Endothelial cell of umbilical vein (primary cell): ENCODE measurements around the gene RUVBL1. TPM values are rescaled to one million over a fixed set of nuclear protein-coding genes. Genes with fewer than 3 reads are reported as not detected.

Experiments
- BruUV-seq: library from RNA; stranded (reverse); fragments of 400-500 nt; replicated peaks from 2 replicates; lab custom pipeline; 2021; lab: Mats Ljungman, UMichigan
- CTCF ChIA-PET: fragments of 300-600, 350-600 bp; sonication (Branson Sonifier 250); formaldehyde crosslinking; loops from one replicate; lab custom pipeline; 2021; ENCODE audit warnings: antibody characterized with exemption, inconsistent platforms; lab: Charles Lee
- POLR2A ChIA-PET: fragments of 300-600, 350-600 bp; sonication (Branson Sonifier 250); formaldehyde crosslinking; loops from one replicate; lab custom pipeline; 2021; ENCODE audit warnings: antibody characterized with exemption, inconsistent platforms; lab: Charles Lee
- DNase-seq: peaks from one replicate; pipeline ENCODE4 v3.0.0-alpha.2; 2011; ENCODE audit warnings: low read depth, low spot score
- FAIRE-seq: peaks from 2 replicates; lab custom pipeline; 2011; peaks lifted over from hg19 to GRCh38; lab: Jason Lieb, UNC
- H2AFZ ChIP-seq: 2 replicates; pipeline ENCODE4 v1.6.0; 2012; ENCODE audit warnings: low read depth, low read length, control low read depth, inconsistent platforms
- H3K27ac ChIP-seq: 2 replicates; pipeline ENCODE4 v1.5.1; 2011; ENCODE audit warnings: low read depth, mild to moderate bottlenecking, control low read depth, low read length, moderate library complexity; ENCODE audit not compliant: insufficient read depth
- H3K27me3 ChIP-seq, 2 experiments: 2 replicates each; pipeline versions ENCODE4 v1.6.0 to v1.6.1; 2011; ENCODE audit warnings: low read length in 2 of 2, mixed read lengths in 1 of 2; ENCODE audit not compliant: control insufficient read depth in 2 of 2, insufficient read depth in 2 of 2
- H3K36me3 ChIP-seq, 2 experiments: 2 replicates in 1 of 2; 3 replicates in 1 of 2; pipeline ENCODE4 v1.5.1; 2011; ENCODE audit warnings: low read length in 2 of 2, mild to moderate bottlenecking in 1 of 2, moderate library complexity in 1 of 2; ENCODE audit not compliant: control insufficient read depth in 2 of 2, insufficient read depth in 2 of 2; ENCODE audit errors: extremely low read depth in 1 of 2
- H3K4me1 ChIP-seq: 3 replicates; pipeline ENCODE4 v1.5.1; 2011; ENCODE audit warnings: mild to moderate bottlenecking, low read length; ENCODE audit not compliant: control insufficient read depth, insufficient read depth; ENCODE audit errors: extremely low read depth
- H3K4me2 ChIP-seq: 2 replicates; pipeline ENCODE4 v1.6.1; 2011; ENCODE audit warnings: low read length, control low read depth, mixed read lengths; ENCODE audit not compliant: insufficient read depth
- H3K4me3 ChIP-seq, 3 experiments: fragments of 200-600 bp in 1 of 3; sonication (generic), shearing (Covaris generic) in 1 of 3; replicated peaks in 1 of 3; 2 replicates each; pipeline ENCODE4 v1.5.1; 2011 to 2016; ENCODE audit warnings: control low read depth in 3 of 3, low read length in 3 of 3, mild to moderate bottlenecking in 2 of 3, inconsistent platforms in 1 of 3, low read depth in 1 of 3, moderate library complexity in 1 of 3; ENCODE audit not compliant: insufficient read depth in 1 of 3
- H3K79me2 ChIP-seq: 2 replicates; pipeline ENCODE4 v1.6.0; 2012; ENCODE audit warnings: low read length, inconsistent platforms; ENCODE audit not compliant: control insufficient read depth, insufficient read depth
- H3K9ac ChIP-seq: replicated peaks from 2 replicates; pipeline ENCODE3; 2011; ENCODE audit warnings: low read length, control low read depth; ENCODE audit not compliant: insufficient read depth; ENCODE audit errors: extremely low read depth
- H3K9me1 ChIP-seq: replicated peaks from 3 replicates; pipeline ENCODE4 v1.6.0; 2011; ENCODE audit warnings: mild to moderate bottlenecking, low read length; ENCODE audit not compliant: control insufficient read depth, insufficient read depth; ENCODE audit errors: extremely low read depth
- H3K9me3 ChIP-seq: replicated peaks from 2 replicates; pipeline ENCODE4 v1.5.1; 2012; ENCODE audit warnings: low read length, inconsistent platforms; ENCODE audit not compliant: control insufficient read depth, insufficient read depth
- H4K20me1 ChIP-seq: replicated peaks from 2 replicates; pipeline ENCODE3; 2011; ENCODE audit warnings: mild to moderate bottlenecking, low read length; ENCODE audit not compliant: control insufficient read depth, insufficient read depth; ENCODE audit errors: extremely low read depth
- EZH2 ChIP-seq: IDR thresholded peaks from 2 replicates; pipeline ENCODE4 v1.6.1; 2012; ENCODE audit warnings: borderline replicate concordance, low read depth, mild to moderate bottlenecking, moderate library complexity, low read length, inconsistent platforms; ENCODE audit not compliant: severe bottlenecking
- FOS ChIP-seq: IDR thresholded peaks from 2 replicates; pipeline ENCODE4 v1.6.1; 2011; ENCODE audit warnings: mild to moderate bottlenecking, low read length, moderate library complexity, borderline replicate concordance; ENCODE audit not compliant: insufficient read depth
- GATA2 ChIP-seq: IDR thresholded peaks from 2 replicates; pipeline ENCODE4 v1.7.0; 2011; ENCODE audit warnings: low read depth, mild to moderate bottlenecking, moderate library complexity, mixed read lengths, low read length; ENCODE audit not compliant: insufficient read length, insufficient read depth
- MYC ChIP-seq: IDR thresholded peaks from one replicate; pipeline ENCODE4 v1.6.1; 2011; ENCODE audit warnings: mild to moderate bottlenecking, low read depth, low read length
- POLR2A ChIP-seq: IDR thresholded peaks from 2 replicates; pipeline ENCODE4 v1.6.1; 2012; ENCODE audit warnings: low read depth, mild to moderate bottlenecking, control low read depth, low read length
- POLR2AphosphoS5 ChIP-seq: IDR thresholded peaks from 2 replicates; pipeline ENCODE4 v1.6.1; 2012; ENCODE audit warnings: low read depth, mild to moderate bottlenecking, control low read depth, low read length, moderate library complexity; ENCODE audit not compliant: insufficient read depth
- dilution Hi-C: fragments of 300-500 bp; cut with MboI; formaldehyde crosslinking; loops from one replicate; pipeline ENCODE4 v1.15.0; 2019; ENCODE audit warnings: low sequenced_read_pairs; ENCODE audit not compliant: extremely low pct_ligation_motif_present
- intact Hi-C: fragments of 100-400 bp; cut with micrococcal nuclease; formaldehyde crosslinking; loops from one replicate; pipeline ENCODE4 v1.10.0; 2022
- polyA plus RNA-seq, 4 experiments: library from polyadenylated mRNA; depleted of rRNA in 3 of 4; stranded (reverse) in 3 of 4; unstranded in 1 of 4; fragments of >200 nt; gene quantifications; 2 replicates each; pipeline versions ENCODE4 v1.2.1 to v1.2.3, GENCODE V29; 2011 to 2012; ENCODE audit warnings: missing spikeins in 1 of 4
- total RNA-seq: library from RNA; stranded (reverse); gene quantifications from 2 replicates; pipeline ENCODE4 v1.2.3, GENCODE V29; 2021

RUVBL1 gene
- total and polyA plus RNA-seq, 2 donors (not counting 3 experiments of a cell fraction or from before 2014, with no cell fraction given) = 52.5 to 58.5 TPM

DNA sequence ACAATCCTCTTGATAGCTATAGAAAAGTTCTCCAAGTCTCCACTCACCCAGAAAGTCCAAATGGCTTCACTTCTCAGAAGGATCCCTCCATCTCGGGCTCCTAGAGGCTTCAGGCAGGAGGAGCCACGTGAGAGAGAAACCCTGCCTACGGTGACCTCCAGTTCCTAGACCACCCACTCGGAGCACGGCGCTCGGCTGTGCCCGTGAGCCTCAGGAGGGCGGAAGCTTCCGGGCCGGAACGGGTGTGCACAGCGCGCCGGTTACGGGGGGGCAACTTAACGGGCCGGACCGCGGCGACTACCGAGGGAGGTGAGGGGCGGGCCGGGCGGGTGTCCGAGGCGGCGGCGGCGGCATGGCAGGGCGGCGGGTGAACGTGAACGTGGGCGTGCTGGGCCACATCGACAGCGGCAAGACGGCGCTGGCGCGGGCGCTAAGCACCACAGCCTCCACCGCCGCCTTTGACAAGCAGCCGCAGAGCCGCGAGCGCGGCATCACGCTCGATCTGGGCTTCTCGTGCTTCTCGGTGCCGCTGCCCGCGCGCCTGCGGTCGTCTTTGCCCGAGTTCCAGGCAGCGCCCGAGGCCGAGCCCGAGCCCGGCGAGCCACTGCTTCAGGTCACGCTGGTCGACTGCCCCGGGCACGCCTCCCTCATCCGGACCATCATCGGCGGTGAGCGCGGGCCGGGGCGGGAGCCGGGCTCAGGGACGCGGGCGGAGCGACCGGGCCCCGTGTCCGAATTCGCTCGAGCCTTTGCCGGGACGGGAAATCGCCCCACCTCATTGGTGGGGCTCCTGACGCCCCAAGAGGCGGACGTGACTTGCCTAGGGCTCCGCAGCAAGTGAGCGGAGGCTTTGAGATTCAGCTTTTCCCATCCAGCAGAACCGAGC, 29.8 kb upstream of the RUVBL1 start, which contains the start of gene EEFSEC:
Gene EEFSEC, plus strand, starts transcription at position 326 of the 886 bp plus-strand sequence. Its CDS starts 27 bp downstream, at position 353.
- Histone ChIP-seq H3K4me3 (peak within 1 kb of the TSS; percentile 67 to 84 (median 70)), H3K79me2 (no peaks in the 10 kb centered on the region), H4K20me1 (no peaks in the 10 kb centered on the region), H3K9me3 (no peaks in the 10 kb centered on the region), H3K9ac (peak within 1 kb of the TSS; percentile 77), H3K9me1 (no peaks in the 10 kb centered on the region), H2AFZ (peak within 1 kb of the TSS; percentile 100), H3K27me3 (peaks cover 0 to 2% of the 10 kb centered on the region in 2 experiments), H3K4me1 (peaks cover 3% of the 10 kb centered on the region), H3K27ac (peak within 1 kb of the TSS; percentile 18), H3K36me3 (no peaks in the 10 kb centered on the region), H3K4me2 (peak within 1 kb of the TSS; percentile 97)
- TF ChIP-seq GATA2 (no peak), POLR2AphosphoS5 (peak; percentile 74), POLR2A (peak; percentile 60)
- dilution Hi-C loops = no loop called here
- DNase-seq = peak; percentile 79
- intact Hi-C loops = no loop called here
- CTCF ChIA-PET = interaction anchor here (0.6 to 2.6 kb wide), 3 partner anchors 72 to 455 kb away, joined by 3 to 6 read pairs (median 3); no protein-coding TSS in a partner anchor
- BruUV-seq = no TSS peak
- POLR2A ChIA-PET = no interaction called here
- FAIRE-seq = peak; percentile 55

DNA sequence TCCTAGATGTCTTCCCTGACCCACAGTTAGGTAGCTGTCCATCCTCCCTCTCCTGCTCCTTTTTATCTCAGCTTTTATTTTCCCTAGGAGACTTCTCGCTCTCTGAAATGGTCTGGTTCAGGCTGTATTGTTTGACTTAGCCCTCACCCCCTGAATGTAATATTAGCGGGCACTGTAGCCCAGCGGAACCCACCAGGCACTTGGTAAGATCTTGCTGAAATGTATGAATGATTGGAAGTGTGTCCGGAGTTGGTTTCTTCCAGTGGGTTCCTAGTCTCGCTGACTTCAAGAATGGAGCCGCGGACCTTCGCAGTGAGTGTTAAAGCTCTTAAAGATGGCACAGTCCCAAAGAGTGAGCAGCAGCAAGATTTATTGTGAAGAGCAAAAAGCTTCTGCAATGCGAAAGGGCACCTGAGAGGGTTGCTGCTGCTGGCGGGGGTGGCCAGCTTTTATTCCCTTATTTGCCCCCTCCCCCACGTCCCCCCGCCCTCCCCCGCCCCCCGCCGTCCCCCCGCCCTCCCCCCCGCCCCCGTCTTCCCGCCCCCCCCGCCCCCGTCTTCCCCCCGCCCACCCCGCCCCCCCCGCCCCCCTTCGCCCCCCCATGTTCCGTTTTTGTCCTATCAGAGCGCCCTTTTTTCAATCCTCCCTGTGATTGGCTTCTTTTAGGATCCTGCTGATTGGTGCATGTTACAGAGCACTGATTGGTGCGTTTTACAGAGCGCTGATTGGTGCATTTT, 29.0 kb upstream of the RUVBL1 start:
- Histone ChIP-seq H3K4me1 (peaks cover 3% of the 10 kb centered on the region), H2AFZ (peak overlapping the region; percentile 100), H3K9me1 (no peaks in the 10 kb centered on the region), H3K27me3 (peaks cover 0 to 3% of the 10 kb centered on the region in 2 experiments), H3K27ac (peak overlapping the region; percentile 18), H3K9ac (peak overlapping the region; percentile 47), H3K4me2 (peak overlapping the region; percentile 97), H3K9me3 (no peaks in the 10 kb centered on the region), H3K4me3 (peak overlapping the region; percentile 66 to 84 (median 70)), H4K20me1 (no peaks in the 10 kb centered on the region), H3K36me3 (no peaks in the 10 kb centered on the region), H3K79me2 (no peaks in the 10 kb centered on the region)
- dilution Hi-C loops = no loop called here
- DNase-seq (no peak), FAIRE-seq (peak; percentile 67)
- ChIA-PET POLR2A (no interaction called here), CTCF (interaction anchor here (2.6 kb wide), 1 partner anchor 432 kb away, joined by 6 read pairs; no protein-coding TSS in a partner anchor)
- intact Hi-C loops = no loop called here
- TF ChIP-seq POLR2A (no peak), EZH2 (no peak), GATA2 (no peak), FOS (no peak), MYC (no peak)
- no TSS peak for BruUV-seq
